Hepatocyte (in vitro differentiated cells): ENCODE measurements around the gene ANKRD26. TPM values are rescaled to one million over a fixed set of nuclear protein-coding genes. Genes with fewer than 3 reads are reported as not detected.

Source experiments
- DNase-seq: peaks from one replicate; pipeline ENCODE4 v3.0.0-alpha.2; 2016; ENCODE audit warnings: low spot score
- H2AFZ ChIP-seq: fragments of 200-600 bp; sonication (generic); 2 replicates; pipeline ENCODE4 v1.6.0; 2016; ENCODE audit warnings: antibody characterized with exemption, mild to moderate bottlenecking
- H3K27ac ChIP-seq: fragments of 200-600 bp; sonication (generic); 2 replicates; pipeline ENCODE4 v1.5.1; 2016; ENCODE audit warnings: mild to moderate bottlenecking
- H3K27me3 ChIP-seq: fragments of 200-600 bp; sonication (generic); 2 replicates; pipeline ENCODE4 v1.6.1; 2016
- H3K36me3 ChIP-seq: fragments of 200-600 bp; sonication (generic); replicated peaks from 2 replicates; pipeline ENCODE4 v1.5.1; 2016; ENCODE audit warnings: low read depth; ENCODE audit not compliant: insufficient read depth
- H3K4me1 ChIP-seq: fragments of 200-600 bp; sonication (generic); 2 replicates; pipeline ENCODE4 v1.5.1; 2016; ENCODE audit warnings: mild to moderate bottlenecking, moderate library complexity; ENCODE audit not compliant: insufficient read depth
- H3K4me2 ChIP-seq: fragments of 200-600 bp; sonication (generic); 2 replicates; pipeline ENCODE4 v1.6.0; 2016
- H3K4me3 ChIP-seq: fragments of 200-600 bp; sonication (generic); 2 replicates; pipeline ENCODE4 v1.5.1; 2016; ENCODE audit warnings: mild to moderate bottlenecking
- H3K79me2 ChIP-seq: fragments of 200-600 bp; sonication (generic); 2 replicates; pipeline ENCODE4 v1.6.0; 2017; ENCODE audit warnings: mild to moderate bottlenecking
- H3K9me2 ChIP-seq: fragments of 200-600 bp; sonication (generic); replicated peaks from 2 replicates; pipeline ENCODE4 v1.6.0; 2017; ENCODE audit warnings: mild to moderate bottlenecking; ENCODE audit not compliant: insufficient read depth
- H3K9me3 ChIP-seq: fragments of 200-600 bp; sonication (generic); 2 replicates; pipeline ENCODE4 v1.5.1; 2016; ENCODE audit warnings: low read depth, mild to moderate bottlenecking
- H4K20me1 ChIP-seq: fragments of 200-600 bp; sonication (generic); 2 replicates; pipeline ENCODE4 v1.6.0; 2016; ENCODE audit warnings: mild to moderate bottlenecking; ENCODE audit not compliant: insufficient read depth, poor library complexity, severe bottlenecking
- EZH2 ChIP-seq: fragments of 200-600 bp; sonication (generic); IDR thresholded peaks from 2 replicates; pipeline ENCODE4 v1.6.1; 2016; ENCODE audit warnings: antibody characterized with exemption, mild to moderate bottlenecking, borderline replicate concordance
- EZH2phosphoT487 ChIP-seq: fragments of 200-600 bp; sonication (generic); IDR thresholded peaks from one replicate; pipeline ENCODE4 v1.6.1; 2018; ENCODE audit warnings: antibody characterized with exemption, mild to moderate bottlenecking, low read depth, moderate library complexity; ENCODE audit not compliant: unreplicated experiment, severe bottlenecking
- WGBS: methylation state at CpG from one replicate; pipeline ENCODE4 v1.1.6; 2016; ENCODE audit warnings: low lambda C conversion rate; ENCODE audit errors: missing lambda C conversion rate; 5-methylcytosine and 5-hydroxymethylcytosine counted together
- polyA plus RNA-seq: library from polyadenylated mRNA; unstranded; fragments of >200 nt; fragmentation: Nextera tagmentation; extraction: Ambion mirVana; gene quantifications from 2 replicates; pipeline ENCODE4 v1.2.1, GENCODE V29; 2016
- total RNA-seq: library from RNA; depleted of rRNA; stranded (reverse); fragments of >200 nt; gene quantifications from 2 replicates; pipeline ENCODE4 v1.2.3, GENCODE V29; 2014
- TF ChIP-seq, protein P1 (sequence below): fragments of 200-600 bp; sonication (generic); IDR thresholded peaks from 2 replicates; pipeline ENCODE4 v1.5.1; 2016; ENCODE audit warnings: antibody characterized with exemption, mild to moderate bottlenecking; ENCODE audit not compliant: poor library complexity

The ANKRD26 gene
- total and polyA plus RNA-seq, 2 experiments from 2014 or later, result 7.7 to 9.1 TPM

DNA sequence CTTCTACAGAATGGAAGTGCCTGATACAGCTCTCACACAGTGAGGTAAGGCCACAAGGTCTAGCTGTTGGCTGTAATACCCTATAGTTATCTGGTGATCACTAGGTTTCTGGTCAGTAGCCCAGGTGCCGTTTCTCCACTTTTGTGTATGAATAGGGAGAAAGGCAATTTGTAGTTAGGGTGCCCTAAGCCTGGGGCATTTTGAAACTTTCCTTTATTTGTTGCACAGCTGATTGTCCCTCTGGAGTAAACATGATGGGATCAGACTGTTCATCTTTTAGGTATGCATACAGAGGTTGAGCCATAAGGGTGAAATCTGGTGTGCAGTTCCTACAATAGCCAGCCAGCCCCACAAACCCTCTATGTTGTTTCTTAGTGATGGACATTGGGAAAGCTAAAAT is 112.4 kb downstream of the ANKRD26 start:
- H3K27me3 ChIP-seq, result no peaks in the 10 kb centered on the region
- H3K36me3 ChIP-seq, result no peaks in the 10 kb centered on the region
- no peaks in the 10 kb centered on the region for H3K79me2 ChIP-seq
- H3K9me3 ChIP-seq, result no peaks in the 10 kb centered on the region
- no peak overlapping the region for H3K27ac ChIP-seq
- no peak for DNase-seq
- 91% methylated on average over 1 of the region's 1 CpG for WGBS
- no peak overlapping the region for H3K4me3 ChIP-seq
- no peak overlapping the region for H2AFZ ChIP-seq
- H4K20me1 ChIP-seq, result no peaks in the 10 kb centered on the region
- H3K4me1 ChIP-seq, result no peaks in the 10 kb centered on the region
- no peak overlapping the region for H3K4me2 ChIP-seq
- TF ChIP-seq EZH2, result no peak
- no peaks in the 10 kb centered on the region for H3K9me2 ChIP-seq

DNA sequence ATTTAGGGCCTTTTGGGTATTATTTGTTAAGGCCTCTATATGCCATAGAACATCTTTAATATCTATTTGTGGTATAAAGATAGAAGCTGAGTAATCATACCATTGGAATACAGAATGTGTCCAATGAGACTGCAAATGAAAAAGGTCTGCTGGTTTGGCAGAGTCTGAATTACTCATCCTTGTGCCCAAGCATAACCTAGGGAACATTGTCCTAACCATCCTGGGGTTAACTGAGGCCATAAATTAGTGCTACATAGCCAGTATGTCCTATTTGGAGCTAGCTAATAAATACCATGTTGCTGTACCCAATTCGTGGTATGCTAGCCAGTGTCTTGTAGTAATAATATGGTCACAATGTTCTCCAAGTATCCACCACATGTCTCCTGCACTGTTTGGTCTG is 117.1 kb downstream of the ANKRD26 start:
- Histone ChIP-seq H3K27me3 (no peaks in the 10 kb centered on the region), H3K4me2 (no peak overlapping the region), H3K4me3 (no peak overlapping the region), H3K79me2 (no peaks in the 10 kb centered on the region), H4K20me1 (no peaks in the 10 kb centered on the region), H3K4me1 (no peaks in the 10 kb centered on the region), H2AFZ (no peak overlapping the region), H3K9me2 (no peaks in the 10 kb centered on the region), H3K36me3 (no peaks in the 10 kb centered on the region), H3K27ac (no peak overlapping the region), H3K9me3 (no peaks in the 10 kb centered on the region)
- no peak for DNase-seq
- 85% methylated on average over 1 of the region's 1 CpG for WGBS
- TF ChIP-seq EZH2phosphoT487 (no peak), EZH2 (no peak)
- TF ChIP-seq, protein P1, sequence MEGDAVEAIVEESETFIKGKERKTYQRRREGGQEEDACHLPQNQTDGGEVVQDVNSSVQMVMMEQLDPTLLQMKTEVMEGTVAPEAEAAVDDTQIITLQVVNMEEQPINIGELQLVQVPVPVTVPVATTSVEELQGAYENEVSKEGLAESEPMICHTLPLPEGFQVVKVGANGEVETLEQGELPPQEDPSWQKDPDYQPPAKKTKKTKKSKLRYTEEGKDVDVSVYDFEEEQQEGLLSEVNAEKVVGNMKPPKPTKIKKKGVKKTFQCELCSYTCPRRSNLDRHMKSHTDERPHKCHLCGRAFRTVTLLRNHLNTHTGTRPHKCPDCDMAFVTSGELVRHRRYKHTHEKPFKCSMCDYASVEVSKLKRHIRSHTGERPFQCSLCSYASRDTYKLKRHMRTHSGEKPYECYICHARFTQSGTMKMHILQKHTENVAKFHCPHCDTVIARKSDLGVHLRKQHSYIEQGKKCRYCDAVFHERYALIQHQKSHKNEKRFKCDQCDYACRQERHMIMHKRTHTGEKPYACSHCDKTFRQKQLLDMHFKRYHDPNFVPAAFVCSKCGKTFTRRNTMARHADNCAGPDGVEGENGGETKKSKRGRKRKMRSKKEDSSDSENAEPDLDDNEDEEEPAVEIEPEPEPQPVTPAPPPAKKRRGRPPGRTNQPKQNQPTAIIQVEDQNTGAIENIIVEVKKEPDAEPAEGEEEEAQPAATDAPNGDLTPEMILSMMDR, result no peak

DNA sequence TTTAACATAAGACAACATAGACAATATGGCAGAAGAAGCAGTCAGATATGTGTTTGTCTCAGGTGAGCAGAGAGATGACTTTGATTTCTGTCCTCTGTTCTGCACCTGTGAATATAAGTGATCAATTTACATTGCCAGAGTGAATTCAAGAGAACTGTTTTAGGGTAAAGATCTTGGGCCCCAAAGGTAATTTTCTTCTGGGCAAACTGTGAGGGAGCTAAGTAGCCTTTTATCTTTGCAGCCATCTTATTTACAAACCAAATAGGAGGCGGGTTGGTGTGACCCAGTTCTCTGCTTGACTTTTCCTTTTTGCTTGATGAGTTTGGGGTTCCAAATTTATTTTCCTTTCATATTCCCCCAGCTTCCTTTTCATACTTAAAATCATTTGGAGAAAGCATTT is 118.2 kb downstream of the ANKRD26 start:
- no peaks in the 10 kb centered on the region for H4K20me1 ChIP-seq
- H3K9me3 ChIP-seq, result no peaks in the 10 kb centered on the region
- H3K36me3 ChIP-seq, result no peaks in the 10 kb centered on the region
- TF ChIP-seq, protein P1, result no peak
- no peak for TF ChIP-seq EZH2
- no peak for TF ChIP-seq EZH2phosphoT487
- no peak overlapping the region for H2AFZ ChIP-seq
- no peak overlapping the region for H3K4me3 ChIP-seq
- H3K79me2 ChIP-seq, result no peaks in the 10 kb centered on the region
- H3K27ac ChIP-seq, result no peak overlapping the region
- H3K27me3 ChIP-seq, result no peaks in the 10 kb centered on the region
- H3K9me2 ChIP-seq, result no peaks in the 10 kb centered on the region
- 75% methylated on average over 1 of the region's 1 CpG for WGBS
- no peak for DNase-seq
- H3K4me1 ChIP-seq, result no peaks in the 10 kb centered on the region
- no peak overlapping the region for H3K4me2 ChIP-seq

DNA sequence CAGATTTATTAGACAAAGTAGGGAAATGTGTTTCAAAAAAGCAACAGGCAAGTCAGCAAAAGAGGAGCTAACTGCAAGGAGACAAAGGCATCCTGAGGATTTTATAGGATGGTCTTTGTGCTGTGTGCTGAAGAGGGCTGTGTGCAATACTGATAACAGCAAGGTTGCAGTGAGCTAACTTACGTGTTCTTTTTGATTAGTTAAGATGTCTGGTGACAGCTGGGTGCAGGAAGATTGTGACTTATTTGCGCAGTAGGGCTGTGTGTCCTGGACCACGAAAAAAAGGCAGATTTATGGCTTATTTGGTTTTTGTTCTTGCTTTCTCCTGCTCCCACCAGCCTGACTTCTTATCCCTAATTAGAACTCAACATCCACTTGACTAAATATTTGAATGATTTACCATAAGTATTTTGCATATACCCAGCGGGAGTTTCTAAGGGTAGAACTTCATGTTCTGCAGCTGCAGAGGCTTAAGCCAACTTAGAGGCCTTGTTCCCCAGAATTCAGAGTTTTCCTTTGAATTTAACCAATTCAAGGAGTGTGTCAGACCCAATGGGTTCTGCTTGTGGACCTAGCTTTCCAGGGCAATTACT is 119.0 kb downstream of the ANKRD26 start:
- no peak overlapping the region for H3K4me2 ChIP-seq
- no peaks in the 10 kb centered on the region for H3K4me1 ChIP-seq
- TF ChIP-seq, protein P1, result no peak
- TF ChIP-seq EZH2 (no peak), EZH2phosphoT487 (no peak)
- no peaks in the 10 kb centered on the region for H4K20me1 ChIP-seq
- H3K27me3 ChIP-seq, result no peaks in the 10 kb centered on the region
- no peak overlapping the region for H2AFZ ChIP-seq
- H3K9me3 ChIP-seq, result no peaks in the 10 kb centered on the region
- no peak overlapping the region for H3K27ac ChIP-seq
- 64% methylated on average over 4 of the region's 4 CpGs for WGBS
- H3K36me3 ChIP-seq, result no peaks in the 10 kb centered on the region
- no peak overlapping the region for H3K4me3 ChIP-seq
- H3K9me2 ChIP-seq, result no peaks in the 10 kb centered on the region
- no peak for DNase-seq
- H3K79me2 ChIP-seq, result no peaks in the 10 kb centered on the region
